HL-60 (cell line): ENCODE measurements around the gene TMEM151B.

Source experiments
- TF ChIP-seq, protein P1 (sequence below): IDR thresholded peaks from one replicate; pipeline ENCODE4 v1.5.1; 2011; ENCODE audit warnings: low read length, control low read depth, inconsistent platforms; ENCODE audit not compliant: insufficient read depth
- TF ChIP-seq, protein P2 (sequence below): IDR thresholded peaks from 2 replicates; pipeline ENCODE4 v1.6.1; 2012; ENCODE audit warnings: low read depth; ENCODE audit not compliant: insufficient replicate concordance

DNA sequence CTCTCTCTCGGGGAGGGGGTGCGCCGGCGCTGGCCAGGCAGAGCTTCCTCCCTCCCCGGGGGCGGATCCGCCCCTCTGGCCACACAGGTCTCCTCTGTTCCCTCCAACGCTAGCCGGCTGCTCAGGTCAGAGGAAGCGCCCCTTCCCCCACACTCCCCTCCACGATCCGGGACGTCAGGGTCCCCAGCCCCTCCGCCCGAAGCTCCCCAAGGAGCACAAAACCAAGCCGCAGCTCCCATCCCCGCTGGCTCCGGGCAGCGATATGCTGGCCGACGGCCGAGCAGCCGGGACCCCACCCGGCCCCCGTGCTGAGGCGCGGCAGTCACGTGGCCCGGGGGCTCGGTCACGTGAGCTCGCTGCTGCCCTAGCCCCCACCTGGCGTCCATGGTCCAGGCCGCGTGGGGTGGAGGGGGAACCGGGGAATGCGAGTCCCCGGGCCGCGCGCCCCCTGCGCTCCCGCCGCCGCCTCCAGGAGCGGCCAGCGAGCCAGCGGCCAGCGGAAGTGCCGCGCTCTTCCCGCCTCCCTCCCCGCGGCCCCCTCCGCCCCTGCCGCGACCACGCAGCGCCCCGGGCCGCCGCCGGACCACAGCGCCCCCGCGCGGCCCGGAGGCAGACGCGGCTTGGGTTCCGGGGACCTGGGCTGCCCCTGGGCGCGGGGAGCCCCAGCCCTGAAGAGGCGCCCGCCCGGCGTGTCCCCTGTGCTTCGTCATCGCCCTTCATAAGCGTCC lies 13.1 kb upstream of the TMEM151B start, which contains the start of gene SLC35B2:
- TF ChIP-seq, protein P1, sequence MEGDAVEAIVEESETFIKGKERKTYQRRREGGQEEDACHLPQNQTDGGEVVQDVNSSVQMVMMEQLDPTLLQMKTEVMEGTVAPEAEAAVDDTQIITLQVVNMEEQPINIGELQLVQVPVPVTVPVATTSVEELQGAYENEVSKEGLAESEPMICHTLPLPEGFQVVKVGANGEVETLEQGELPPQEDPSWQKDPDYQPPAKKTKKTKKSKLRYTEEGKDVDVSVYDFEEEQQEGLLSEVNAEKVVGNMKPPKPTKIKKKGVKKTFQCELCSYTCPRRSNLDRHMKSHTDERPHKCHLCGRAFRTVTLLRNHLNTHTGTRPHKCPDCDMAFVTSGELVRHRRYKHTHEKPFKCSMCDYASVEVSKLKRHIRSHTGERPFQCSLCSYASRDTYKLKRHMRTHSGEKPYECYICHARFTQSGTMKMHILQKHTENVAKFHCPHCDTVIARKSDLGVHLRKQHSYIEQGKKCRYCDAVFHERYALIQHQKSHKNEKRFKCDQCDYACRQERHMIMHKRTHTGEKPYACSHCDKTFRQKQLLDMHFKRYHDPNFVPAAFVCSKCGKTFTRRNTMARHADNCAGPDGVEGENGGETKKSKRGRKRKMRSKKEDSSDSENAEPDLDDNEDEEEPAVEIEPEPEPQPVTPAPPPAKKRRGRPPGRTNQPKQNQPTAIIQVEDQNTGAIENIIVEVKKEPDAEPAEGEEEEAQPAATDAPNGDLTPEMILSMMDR, result peak; percentile 27
- TF ChIP-seq, protein P2, sequence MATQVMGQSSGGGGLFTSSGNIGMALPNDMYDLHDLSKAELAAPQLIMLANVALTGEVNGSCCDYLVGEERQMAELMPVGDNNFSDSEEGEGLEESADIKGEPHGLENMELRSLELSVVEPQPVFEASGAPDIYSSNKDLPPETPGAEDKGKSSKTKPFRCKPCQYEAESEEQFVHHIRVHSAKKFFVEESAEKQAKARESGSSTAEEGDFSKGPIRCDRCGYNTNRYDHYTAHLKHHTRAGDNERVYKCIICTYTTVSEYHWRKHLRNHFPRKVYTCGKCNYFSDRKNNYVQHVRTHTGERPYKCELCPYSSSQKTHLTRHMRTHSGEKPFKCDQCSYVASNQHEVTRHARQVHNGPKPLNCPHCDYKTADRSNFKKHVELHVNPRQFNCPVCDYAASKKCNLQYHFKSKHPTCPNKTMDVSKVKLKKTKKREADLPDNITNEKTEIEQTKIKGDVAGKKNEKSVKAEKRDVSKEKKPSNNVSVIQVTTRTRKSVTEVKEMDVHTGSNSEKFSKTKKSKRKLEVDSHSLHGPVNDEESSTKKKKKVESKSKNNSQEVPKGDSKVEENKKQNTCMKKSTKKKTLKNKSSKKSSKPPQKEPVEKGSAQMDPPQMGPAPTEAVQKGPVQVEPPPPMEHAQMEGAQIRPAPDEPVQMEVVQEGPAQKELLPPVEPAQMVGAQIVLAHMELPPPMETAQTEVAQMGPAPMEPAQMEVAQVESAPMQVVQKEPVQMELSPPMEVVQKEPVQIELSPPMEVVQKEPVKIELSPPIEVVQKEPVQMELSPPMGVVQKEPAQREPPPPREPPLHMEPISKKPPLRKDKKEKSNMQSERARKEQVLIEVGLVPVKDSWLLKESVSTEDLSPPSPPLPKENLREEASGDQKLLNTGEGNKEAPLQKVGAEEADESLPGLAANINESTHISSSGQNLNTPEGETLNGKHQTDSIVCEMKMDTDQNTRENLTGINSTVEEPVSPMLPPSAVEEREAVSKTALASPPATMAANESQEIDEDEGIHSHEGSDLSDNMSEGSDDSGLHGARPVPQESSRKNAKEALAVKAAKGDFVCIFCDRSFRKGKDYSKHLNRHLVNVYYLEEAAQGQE, result no peak
